Hepatocyte (in vitro differentiated cells): ENCODE measurements around the gene RBBP6. TPM values are rescaled to one million over a fixed set of nuclear protein-coding genes. Genes with fewer than 3 reads are reported as not detected.
"Not testable (repeated sequence)": the region's sequence is repeated elsewhere in the genome, so short reads cannot be mapped to it uniquely, and the experiment has no call there.

Experiments used
- DNase-seq: peaks from one replicate; pipeline ENCODE4 v3.0.0-alpha.2; 2016; ENCODE audit warnings: low spot score
- H2AFZ ChIP-seq: fragments of 200-600 bp; sonication (generic); 2 replicates; pipeline ENCODE4 v1.6.0; 2016; ENCODE audit warnings: antibody characterized with exemption, mild to moderate bottlenecking
- H3K27ac ChIP-seq: fragments of 200-600 bp; sonication (generic); 2 replicates; pipeline ENCODE4 v1.5.1; 2016; ENCODE audit warnings: mild to moderate bottlenecking
- H3K27me3 ChIP-seq: fragments of 200-600 bp; sonication (generic); 2 replicates; pipeline ENCODE4 v1.6.1; 2016
- H3K36me3 ChIP-seq: fragments of 200-600 bp; sonication (generic); replicated peaks from 2 replicates; pipeline ENCODE4 v1.5.1; 2016; ENCODE audit warnings: low read depth; ENCODE audit not compliant: insufficient read depth
- H3K4me1 ChIP-seq: fragments of 200-600 bp; sonication (generic); 2 replicates; pipeline ENCODE4 v1.5.1; 2016; ENCODE audit warnings: mild to moderate bottlenecking, moderate library complexity; ENCODE audit not compliant: insufficient read depth
- H3K4me2 ChIP-seq: fragments of 200-600 bp; sonication (generic); 2 replicates; pipeline ENCODE4 v1.6.0; 2016
- H3K4me3 ChIP-seq: fragments of 200-600 bp; sonication (generic); 2 replicates; pipeline ENCODE4 v1.5.1; 2016; ENCODE audit warnings: mild to moderate bottlenecking
- H3K79me2 ChIP-seq: fragments of 200-600 bp; sonication (generic); 2 replicates; pipeline ENCODE4 v1.6.0; 2017; ENCODE audit warnings: mild to moderate bottlenecking
- H3K9me2 ChIP-seq: fragments of 200-600 bp; sonication (generic); replicated peaks from 2 replicates; pipeline ENCODE4 v1.6.0; 2017; ENCODE audit warnings: mild to moderate bottlenecking; ENCODE audit not compliant: insufficient read depth
- H3K9me3 ChIP-seq: fragments of 200-600 bp; sonication (generic); 2 replicates; pipeline ENCODE4 v1.5.1; 2016; ENCODE audit warnings: low read depth, mild to moderate bottlenecking
- H4K20me1 ChIP-seq: fragments of 200-600 bp; sonication (generic); 2 replicates; pipeline ENCODE4 v1.6.0; 2016; ENCODE audit warnings: mild to moderate bottlenecking; ENCODE audit not compliant: insufficient read depth, poor library complexity, severe bottlenecking
- EZH2 ChIP-seq: fragments of 200-600 bp; sonication (generic); IDR thresholded peaks from 2 replicates; pipeline ENCODE4 v1.6.1; 2016; ENCODE audit warnings: antibody characterized with exemption, mild to moderate bottlenecking, borderline replicate concordance
- EZH2phosphoT487 ChIP-seq: fragments of 200-600 bp; sonication (generic); IDR thresholded peaks from one replicate; pipeline ENCODE4 v1.6.1; 2018; ENCODE audit warnings: antibody characterized with exemption, mild to moderate bottlenecking, low read depth, moderate library complexity; ENCODE audit not compliant: unreplicated experiment, severe bottlenecking
- WGBS: methylation state at CpG from one replicate; pipeline ENCODE4 v1.1.6; 2016; ENCODE audit warnings: low lambda C conversion rate; ENCODE audit errors: missing lambda C conversion rate; 5-methylcytosine and 5-hydroxymethylcytosine counted together
- polyA plus RNA-seq: library from polyadenylated mRNA; unstranded; fragments of >200 nt; fragmentation: Nextera tagmentation; extraction: Ambion mirVana; gene quantifications from 2 replicates; pipeline ENCODE4 v1.2.1, GENCODE V29; 2016
- total RNA-seq: library from RNA; depleted of rRNA; stranded (reverse); fragments of >200 nt; gene quantifications from 2 replicates; pipeline ENCODE4 v1.2.3, GENCODE V29; 2014
- TF ChIP-seq, protein P1 (sequence below): fragments of 200-600 bp; sonication (generic); IDR thresholded peaks from 2 replicates; pipeline ENCODE4 v1.5.1; 2016; ENCODE audit warnings: antibody characterized with exemption, mild to moderate bottlenecking; ENCODE audit not compliant: poor library complexity

Gene RBBP6
- total and polyA plus RNA-seq, 2 experiments from 2014 or later = 43.7 to 45.6 TPM

DNA sequence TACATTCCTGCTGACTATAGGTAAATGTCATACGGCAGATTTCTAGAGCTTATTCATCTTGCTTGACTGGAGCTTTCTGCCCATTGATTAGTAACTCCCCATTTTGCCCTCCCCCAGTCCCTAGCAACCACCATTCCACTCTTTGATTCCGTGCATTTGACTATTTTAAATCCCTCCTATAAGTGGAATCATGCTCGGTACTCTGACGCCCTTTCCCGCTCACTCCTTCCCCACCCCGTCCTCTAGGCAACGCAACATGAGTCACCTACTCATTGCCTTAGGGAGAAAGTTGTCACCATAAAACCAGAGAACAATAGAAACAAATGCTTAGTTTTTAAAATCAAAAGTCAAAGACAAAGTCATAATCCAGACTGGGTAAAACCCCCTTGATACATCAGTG, 45.5 kb upstream of the RBBP6 start:
- H3K4me3 ChIP-seq = no peak overlapping the region
- TF ChIP-seq, protein P1, sequence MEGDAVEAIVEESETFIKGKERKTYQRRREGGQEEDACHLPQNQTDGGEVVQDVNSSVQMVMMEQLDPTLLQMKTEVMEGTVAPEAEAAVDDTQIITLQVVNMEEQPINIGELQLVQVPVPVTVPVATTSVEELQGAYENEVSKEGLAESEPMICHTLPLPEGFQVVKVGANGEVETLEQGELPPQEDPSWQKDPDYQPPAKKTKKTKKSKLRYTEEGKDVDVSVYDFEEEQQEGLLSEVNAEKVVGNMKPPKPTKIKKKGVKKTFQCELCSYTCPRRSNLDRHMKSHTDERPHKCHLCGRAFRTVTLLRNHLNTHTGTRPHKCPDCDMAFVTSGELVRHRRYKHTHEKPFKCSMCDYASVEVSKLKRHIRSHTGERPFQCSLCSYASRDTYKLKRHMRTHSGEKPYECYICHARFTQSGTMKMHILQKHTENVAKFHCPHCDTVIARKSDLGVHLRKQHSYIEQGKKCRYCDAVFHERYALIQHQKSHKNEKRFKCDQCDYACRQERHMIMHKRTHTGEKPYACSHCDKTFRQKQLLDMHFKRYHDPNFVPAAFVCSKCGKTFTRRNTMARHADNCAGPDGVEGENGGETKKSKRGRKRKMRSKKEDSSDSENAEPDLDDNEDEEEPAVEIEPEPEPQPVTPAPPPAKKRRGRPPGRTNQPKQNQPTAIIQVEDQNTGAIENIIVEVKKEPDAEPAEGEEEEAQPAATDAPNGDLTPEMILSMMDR = no peak
- no peak for TF ChIP-seq EZH2
- TF ChIP-seq EZH2phosphoT487 = no peak
- H3K9me3 ChIP-seq = no peaks in the 10 kb centered on the region
- H3K79me2 ChIP-seq = no peaks in the 10 kb centered on the region
- WGBS = 66% methylated on average over 7 of the region's 7 CpGs
- H3K36me3 ChIP-seq = no peaks in the 10 kb centered on the region
- H3K9me2 ChIP-seq = no peaks in the 10 kb centered on the region
- no peak overlapping the region for H2AFZ ChIP-seq
- H3K27ac ChIP-seq = no peak overlapping the region
- no peaks in the 10 kb centered on the region for H3K27me3 ChIP-seq
- H4K20me1 ChIP-seq = no peaks in the 10 kb centered on the region
- no peaks in the 10 kb centered on the region for H3K4me1 ChIP-seq
- no peak overlapping the region for H3K4me2 ChIP-seq
- DNase-seq = no peak

DNA sequence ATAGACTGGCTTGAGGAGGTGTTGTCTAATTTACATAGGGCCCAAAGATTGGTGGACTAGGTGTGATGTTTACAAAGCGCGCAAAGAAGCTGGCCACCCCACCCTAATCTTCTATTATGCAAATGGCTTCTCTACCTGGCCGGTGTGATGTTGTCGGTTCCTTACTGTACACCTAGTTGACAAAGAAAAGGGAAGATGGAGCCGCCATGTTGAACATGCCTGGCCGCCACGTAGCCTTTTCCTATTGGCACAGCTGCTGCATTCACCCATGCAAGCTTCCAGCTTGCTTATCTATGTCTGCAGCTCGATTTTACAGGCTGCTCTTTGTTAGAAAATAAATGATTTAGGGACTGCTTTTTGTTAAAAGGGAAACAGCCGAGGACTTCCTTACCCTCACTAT, 44.2 kb upstream of the RBBP6 start:
- not testable (repeated sequence) for H3K27me3 ChIP-seq, H4K20me1 ChIP-seq, H3K27ac ChIP-seq, DNase-seq, H3K79me2 ChIP-seq, H3K9me2 ChIP-seq, H3K9me3 ChIP-seq, H3K4me1 ChIP-seq, H3K4me3 ChIP-seq, H3K4me2 ChIP-seq, H3K36me3 ChIP-seq, H2AFZ ChIP-seq
- WGBS = 58% methylated on average over 9 of the region's 9 CpGs

DNA sequence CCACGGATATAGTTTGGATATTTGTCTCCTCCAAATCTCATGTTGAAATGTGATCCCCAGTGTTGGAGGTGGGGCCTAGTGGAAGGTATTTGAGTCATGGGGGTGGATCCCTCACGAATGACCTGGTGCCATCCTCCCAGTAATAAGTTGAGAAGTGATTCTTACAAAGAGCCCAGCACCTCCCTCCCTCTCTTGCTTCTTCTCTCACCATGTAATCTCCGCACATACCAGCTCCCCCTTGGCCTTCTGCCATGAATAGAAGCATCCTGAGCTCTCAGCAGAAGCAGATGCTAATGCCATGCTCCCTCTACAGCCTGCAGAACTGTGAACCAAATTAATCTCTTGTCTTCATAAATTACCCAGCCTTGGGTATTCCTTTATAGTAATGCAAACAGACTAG, 41.9 kb upstream of the RBBP6 start:
- Histone ChIP-seq H4K20me1 (no peaks in the 10 kb centered on the region), H3K4me3 (no peak overlapping the region), H3K4me2 (no peak overlapping the region), H3K4me1 (no peaks in the 10 kb centered on the region), H3K9me3 (no peaks in the 10 kb centered on the region), H3K79me2 (no peaks in the 10 kb centered on the region), H3K36me3 (no peaks in the 10 kb centered on the region), H2AFZ (no peak overlapping the region), H3K9me2 (no peaks in the 10 kb centered on the region), H3K27ac (no peak overlapping the region), H3K27me3 (no peaks in the 10 kb centered on the region)
- peak; percentile 8 for DNase-seq
- 32% methylated on average over 3 of the region's 3 CpGs for WGBS
- TF ChIP-seq EZH2 = no peak
- TF ChIP-seq, protein P1 = no peak
- no peak for TF ChIP-seq EZH2phosphoT487

DNA sequence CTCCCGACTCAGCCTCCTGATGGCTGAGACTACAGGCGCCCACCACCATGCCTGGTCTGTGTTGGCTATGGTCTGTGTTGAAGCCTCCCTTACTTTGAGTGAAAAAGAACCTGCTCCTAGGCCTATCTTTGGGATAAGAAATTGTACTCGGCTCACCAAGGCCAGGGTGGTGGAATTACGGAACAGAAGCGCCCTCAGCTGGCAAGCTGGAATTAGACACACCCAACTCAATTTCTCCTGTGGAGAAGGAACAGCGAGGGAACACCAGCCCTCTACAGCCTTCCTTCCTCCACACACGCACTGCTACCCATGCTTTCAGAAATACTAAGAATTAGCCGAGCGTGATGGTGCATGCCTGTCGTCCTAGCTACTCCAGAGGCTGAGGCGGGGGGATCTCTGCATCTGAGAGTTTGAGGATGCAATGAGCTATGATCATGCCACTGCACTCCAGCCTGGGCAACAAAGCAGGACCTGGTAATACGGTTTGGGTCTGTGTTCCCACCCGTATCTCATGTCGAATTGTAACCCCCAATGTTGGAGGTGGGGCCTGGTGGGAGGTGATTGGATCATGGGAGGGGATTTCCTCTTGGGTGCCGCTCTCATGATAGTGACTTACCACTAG, 40.1 kb upstream of the RBBP6 start:
- WGBS = 32% methylated on average over 15 of the region's 15 CpGs
- Histone ChIP-seq H3K9me3 (no peaks in the 10 kb centered on the region), H4K20me1 (no peaks in the 10 kb centered on the region), H3K4me2 (no peak overlapping the region), H3K27me3 (peaks cover 3% of the 10 kb centered on the region), H3K79me2 (no peaks in the 10 kb centered on the region), H3K4me3 (no peak overlapping the region), H3K4me1 (no peaks in the 10 kb centered on the region), H3K36me3 (no peaks in the 10 kb centered on the region), H2AFZ (no peak overlapping the region), H3K9me2 (no peaks in the 10 kb centered on the region), H3K27ac (no peak overlapping the region)
- TF ChIP-seq, protein P1 = peak; percentile 53
- TF ChIP-seq EZH2phosphoT487 = no peak
- peak; percentile 47 for DNase-seq
